ENCODE measurements around the gene DENND4C. TPM values are rescaled to one million over a fixed set of nuclear protein-coding genes. Genes with fewer than 3 reads are reported as not detected.

The DENND4C gene
- total RNA-seq, 2 donors from 2014 or later: 56.4 to 91.4 TPM

- Histone ChIP-seq H3K9me3 (no peaks in the 10 kb centered on the region), H3K9ac (ENCODE audit: low read depth in 2 of 2, low read length in 2 of 2) (no peak overlapping the region), H3K27me3 (no peaks in the 10 kb centered on the region), H3K36me3 (no peaks in the 10 kb centered on the region), H3K4me1 (no peaks in the 10 kb centered on the region), H3K4me3 (no peak overlapping the region), H3K27ac (no peak overlapping the region)
- intact Hi-C loops (cut with DNase I): no loop called here
- DNase-seq: no peak
- TF ChIP-seq, protein P1, sequence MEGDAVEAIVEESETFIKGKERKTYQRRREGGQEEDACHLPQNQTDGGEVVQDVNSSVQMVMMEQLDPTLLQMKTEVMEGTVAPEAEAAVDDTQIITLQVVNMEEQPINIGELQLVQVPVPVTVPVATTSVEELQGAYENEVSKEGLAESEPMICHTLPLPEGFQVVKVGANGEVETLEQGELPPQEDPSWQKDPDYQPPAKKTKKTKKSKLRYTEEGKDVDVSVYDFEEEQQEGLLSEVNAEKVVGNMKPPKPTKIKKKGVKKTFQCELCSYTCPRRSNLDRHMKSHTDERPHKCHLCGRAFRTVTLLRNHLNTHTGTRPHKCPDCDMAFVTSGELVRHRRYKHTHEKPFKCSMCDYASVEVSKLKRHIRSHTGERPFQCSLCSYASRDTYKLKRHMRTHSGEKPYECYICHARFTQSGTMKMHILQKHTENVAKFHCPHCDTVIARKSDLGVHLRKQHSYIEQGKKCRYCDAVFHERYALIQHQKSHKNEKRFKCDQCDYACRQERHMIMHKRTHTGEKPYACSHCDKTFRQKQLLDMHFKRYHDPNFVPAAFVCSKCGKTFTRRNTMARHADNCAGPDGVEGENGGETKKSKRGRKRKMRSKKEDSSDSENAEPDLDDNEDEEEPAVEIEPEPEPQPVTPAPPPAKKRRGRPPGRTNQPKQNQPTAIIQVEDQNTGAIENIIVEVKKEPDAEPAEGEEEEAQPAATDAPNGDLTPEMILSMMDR (IDR thresholded peaks at IDR 0.05): no peak
Observed at GRCh38 chr9:19290103-19290502, 59.6 kb downstream of the DENND4C start.

GRCh38 chr9:19294219-19294618 is 63.7 kb downstream of the DENND4C start:
- Histone ChIP-seq H3K9me3 (no peaks in the 10 kb centered on the region), H3K36me3 (no peaks in the 10 kb centered on the region), H3K4me1 (no peaks in the 10 kb centered on the region), H3K27ac (no peak overlapping the region), H3K27me3 (no peaks in the 10 kb centered on the region), H3K9ac (ENCODE audit: low read depth in 2 of 2, low read length in 2 of 2) (no peak overlapping the region), H3K4me3 (no peak overlapping the region)
- intact Hi-C loops (cut with DNase I): no loop called here
- TF ChIP-seq, protein P1 (IDR thresholded peaks at IDR 0.05): no peak
- no peak for DNase-seq

DNA sequence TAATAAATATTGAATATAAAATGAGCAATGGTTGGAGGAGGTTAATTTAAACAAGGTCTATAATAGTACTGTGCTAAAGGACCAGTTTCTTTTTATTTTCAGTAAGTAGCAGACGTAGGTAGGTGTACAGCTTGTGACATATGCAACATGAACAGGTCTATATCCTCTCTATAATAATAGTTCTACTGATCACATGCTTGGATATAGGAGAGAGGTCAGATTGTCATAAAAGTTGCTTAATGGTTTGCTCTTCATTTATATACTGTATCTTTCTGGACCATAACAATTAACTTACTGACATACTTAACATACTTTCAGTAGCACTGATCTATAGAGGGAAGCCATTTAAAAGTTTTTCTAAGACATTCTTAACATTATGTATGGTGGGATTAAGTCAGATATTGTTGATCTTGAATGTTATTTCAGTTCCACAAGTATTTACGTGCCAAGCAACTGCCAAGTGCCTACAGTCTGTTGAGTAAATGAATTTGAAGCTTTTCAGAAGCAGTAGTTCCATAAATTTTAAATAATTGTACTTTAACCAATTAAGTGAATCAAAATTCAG is 68.0 kb downstream of the DENND4C start:
- Histone ChIP-seq H3K9ac (ENCODE audit: low read depth in 2 of 2, low read length in 2 of 2) (no peak overlapping the region), H3K27ac (no peak overlapping the region), H3K36me3 (no peaks in the 10 kb centered on the region), H3K4me3 (no peak overlapping the region), H3K27me3 (no peaks in the 10 kb centered on the region), H3K9me3 (no peaks in the 10 kb centered on the region), H3K4me1 (no peaks in the 10 kb centered on the region)
- intact Hi-C loops (cut with DNase I): no loop called here
- no peak for DNase-seq
- TF ChIP-seq, protein P1 (IDR thresholded peaks at IDR 0.05): no peak

DNA sequence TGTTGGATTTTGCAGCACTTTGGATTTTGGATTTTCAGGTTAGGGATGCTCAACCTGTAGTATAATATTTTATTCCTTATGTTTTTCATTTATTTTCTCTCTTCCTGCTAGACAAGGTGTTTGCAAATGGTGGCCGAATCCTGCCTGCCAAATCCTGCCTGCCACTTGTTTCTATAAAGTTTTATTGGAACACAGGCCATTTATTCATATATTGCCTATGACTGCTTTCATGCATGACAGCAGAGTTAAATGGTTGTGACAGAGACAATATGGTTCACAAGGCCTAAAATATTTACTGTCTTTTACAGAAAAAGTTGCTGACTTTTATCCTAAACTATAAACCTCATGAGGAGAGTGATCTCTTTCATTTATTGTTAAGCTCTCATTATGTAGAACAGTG is 72.7 kb downstream of the DENND4C start:
- H3K9ac ChIP-seq (ENCODE audit: low read depth in 2 of 2, low read length in 2 of 2): no peak overlapping the region
- H3K9me3 ChIP-seq: no peaks in the 10 kb centered on the region
- DNase-seq: no peak
- intact Hi-C loops (cut with DNase I): no loop called here
- H3K27me3 ChIP-seq: no peaks in the 10 kb centered on the region
- H3K27ac ChIP-seq: no peak overlapping the region
- no peaks in the 10 kb centered on the region for H3K36me3 ChIP-seq
- no peak overlapping the region for H3K4me3 ChIP-seq
- no peaks in the 10 kb centered on the region for H3K4me1 ChIP-seq
- TF ChIP-seq, protein P1 (IDR thresholded peaks at IDR 0.05): no peak

GRCh38 chr9:19306568-19306967 is 76.1 kb downstream of the DENND4C start:
- H3K4me3 ChIP-seq: no peak overlapping the region
- TF ChIP-seq, protein P1 (IDR thresholded peaks at IDR 0.05): no peak
- H3K27ac ChIP-seq: no peak overlapping the region
- H3K9ac ChIP-seq (ENCODE audit: low read depth in 2 of 2, low read length in 2 of 2): no peak overlapping the region
- no peaks in the 10 kb centered on the region for H3K9me3 ChIP-seq
- DNase-seq: no peak
- H3K4me1 ChIP-seq: no peaks in the 10 kb centered on the region
- no peaks in the 10 kb centered on the region for H3K27me3 ChIP-seq
- no peaks in the 10 kb centered on the region for H3K36me3 ChIP-seq
- intact Hi-C loops (cut with DNase I): no loop called here
